Erythroblast (primary cell): ENCODE data around the gene SLC7A10.

Source experiments
- GATA1 ChIP-seq: IDR thresholded peaks from 2 replicates; pipeline ENCODE4 v1.6.1; 2011; ENCODE audit warnings: low read depth, mild to moderate bottlenecking, control low read depth, low read length, moderate library complexity
- POLR2A ChIP-seq: IDR thresholded peaks from 2 replicates; pipeline ENCODE4 v1.6.1; 2011; ENCODE audit warnings: mild to moderate bottlenecking, low read length

DNA sequence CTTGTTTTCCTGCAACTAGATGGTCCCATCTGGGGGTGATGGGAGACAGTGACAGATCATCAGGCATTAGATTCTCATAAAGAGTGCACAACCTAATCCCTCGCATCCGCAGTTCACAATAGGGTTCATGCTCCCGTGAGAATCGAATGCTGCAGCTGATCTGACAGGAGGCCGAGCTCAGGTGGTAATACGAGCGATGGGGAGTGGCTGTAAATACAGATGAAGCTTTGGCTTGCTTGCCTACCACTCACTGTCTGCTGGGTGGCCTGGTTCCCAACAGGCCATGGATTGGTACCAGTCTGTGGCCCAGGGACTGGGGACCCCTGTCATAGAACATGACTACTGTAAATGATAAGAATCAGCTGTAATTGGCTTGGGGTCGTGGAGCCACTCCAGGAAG lies 65.8 kb downstream of the SLC7A10 start:
- no peak for TF ChIP-seq POLR2A
- no peak for TF ChIP-seq GATA1
